K562 (cell line): ENCODE results near the gene TSTD2. TPM values are rescaled to one million over a fixed set of nuclear protein-coding genes. Genes with fewer than 3 reads are reported as not detected.

Experiments
- ATF7 ChIP-seq: fragments of 450-650 bp; IDR thresholded peaks from 2 replicates; pipeline ENCODE4 v1.7.1; 2014; ENCODE audit warnings: mild to moderate bottlenecking, moderate library complexity
- JUNB ChIP-seq: fragments of 450-650 bp; formaldehyde crosslinking; conservative IDR thresholded peaks from 2 replicates; pipeline ENCODE4 v1.4.0; 2020; ENCODE audit warnings: mild to moderate bottlenecking
- MLLT1 ChIP-seq, 2 experiments: fragments of 450-650 bp; IDR thresholded peaks; 2 replicates each; pipeline ENCODE4 v1.6.1; 2016
- NR2C1 ChIP-seq, 2 experiments: fragments of 450-650 bp; IDR thresholded peaks; 2 replicates each; pipeline ENCODE4 v1.6.1; 2017; ENCODE audit warnings: mild to moderate bottlenecking in 2 of 2, antibody characterized with exemption in 1 of 2, inconsistent platforms in 1 of 2, missing compliant biosample characterization in 1 of 2, missing genetic modification characterization in 1 of 2
- NR2F6 ChIP-seq: fragments of 450-650 bp; formaldehyde crosslinking; IDR thresholded peaks from 2 replicates; pipeline ENCODE4 v1.4.0; 2020; ENCODE audit warnings: mild to moderate bottlenecking
- POLR2H ChIP-seq: IDR thresholded peaks from 2 replicates; pipeline ENCODE4 v1.6.1; 2016; ENCODE audit warnings: missing genetic modification characterization, low read depth, mild to moderate bottlenecking, control low read depth, missing compliant biosample characterization, moderate library complexity
- RBM17 ChIP-seq: fragments of 200-400 bp; formaldehyde crosslinking; IDR thresholded peaks from 2 replicates; pipeline ENCODE4 v1.6.1; 2017; ENCODE audit warnings: low read depth, mild to moderate bottlenecking, low read length, borderline replicate concordance
- SAP30 ChIP-seq: fragments of 200-600 bp; sonication (generic); IDR thresholded peaks from 2 replicates; pipeline ENCODE4 v1.6.1; 2012; ENCODE audit warnings: borderline replicate concordance, low read depth, mild to moderate bottlenecking, moderate library complexity, low read length, control low read depth, inconsistent platforms; ENCODE audit not compliant: insufficient read depth, poor library complexity, severe bottlenecking
- SRF ChIP-seq, 2 experiments: fragments of 250-450, 450-650 bp in 1 of 2; sonication (Bioruptor Pico) in 1 of 2; sonication (generic) in 1 of 2; formaldehyde crosslinking; IDR thresholded peaks; 2 replicates each; pipeline versions ENCODE4 v1.5.0 to v1.5.1; 2020 to 2022; ENCODE audit warnings: mild to moderate bottlenecking in 1 of 2, missing genetic modification reagents in 1 of 2
- TBP ChIP-seq: optimal IDR thresholded peaks from 2 replicates; pipeline ENCODE3; 2011; ENCODE audit warnings: low read depth, low read length, improper control_type of control experiment
- ZBTB49 ChIP-seq: sonication (generic); formaldehyde crosslinking; IDR thresholded peaks from 2 replicates; pipeline ENCODE4 v1.8.0; 2022; ENCODE audit warnings: missing genetic modification reagents, mild to moderate bottlenecking, borderline replicate concordance
- ZFP30 ChIP-seq: fragments of 250-450 bp; sonication (Bioruptor Pico); IDR thresholded peaks from 2 replicates; pipeline ENCODE4 v1.8.0; 2022; ENCODE audit warnings: moderate library complexity, mild to moderate bottlenecking, inconsistent platforms, borderline replicate concordance
- ZNF134 ChIP-seq: fragments of 250-450 bp; sonication (Bioruptor Pico); conservative IDR thresholded peaks from 2 replicates; pipeline ENCODE4 v1.4.0; 2020
- ZNF407 ChIP-seq: fragments of 450-650 bp; IDR thresholded peaks from 2 replicates; pipeline ENCODE4 v1.6.1; 2016; ENCODE audit warnings: low read depth
- polyA plus RNA-seq, 8 experiments: library from polyadenylated mRNA; depleted of rRNA in 4 of 8; stranded (reverse) in 5 of 8; unstranded in 3 of 8; fragments of >200 nt; fragmentation: Nextera tagmentation in 2 of 8; fragmentation: Illumina TruSeq in 1 of 8; extraction: Ambion mirVana in 2 of 8; extraction: Trizol in 1 of 8; gene quantifications; 2 replicates each; pipeline versions ENCODE4 v1.2.1 to v1.2.3, GENCODE V29; 2011 to 2014; ENCODE audit warnings: inconsistent platforms in 1 of 8, missing spikeins in 1 of 8
- total RNA-seq, 7 experiments: library from RNA; depleted of rRNA in 6 of 7; stranded (reverse); fragments of >200 nt in 6 of 7; fragmentation: Illumina TruSeq in 2 of 7; extraction: Trizol in 2 of 7; gene quantifications; 2 replicates each; pipeline versions ENCODE4 v1.2.1 to v1.2.3, GENCODE V29; 2011 to 2021; ENCODE audit warnings: low replicate concordance in 1 of 7

The TSTD2 gene
- total and polyA plus RNA-seq, 9 of the 15 experiments (the other 6 are each of a cell fraction or from before 2014, with no cell fraction given): 10.1 to 36.7 (median 19.0) TPM

- TF ChIP-seq NR2C1 (IDR thresholded peaks at IDR 0.05) (peak; percentile 98), NR2C1 (tag; IDR thresholded peaks at IDR 0.05) (peak; percentile 98), NR2F6 (CRISPR knock-in tag) (no peak), ZFP30 (CRISPR knock-in tag) (no peak), ZNF134 (CRISPR knock-in tag) (no peak), SRF (CRISPR knock-in tag; IDR thresholded peaks at IDR 0.05) (peak in 1 of 2 experiments; percentile 32; a peak in 1 of 4 replicates), TBP (peak; percentile 68), RBM17 (no peak), POLR2H (tag) (peak; percentile 89), ZNF407 (no peak), ATF7 (peak; percentile 96), ZBTB49 (CRISPR knock-in tag) (no peak; the same call in 1 of the 2 replicates), JUNB (CRISPR knock-in tag) (no peak), MLLT1 (IDR thresholded peaks at IDR 0.05) (peak in 1 of 2 experiments; percentile 22; a peak in 1 of 4 replicates), SAP30 (peak; percentile 88)
Observed at GRCh38 chr9:97632985-97633858, at the start of gene TSTD2, which contains the start of gene NCBP1 (continued).
